ENCODE data around the gene DENND1A. TPM values are rescaled to one million over a fixed set of nuclear protein-coding genes. Genes with fewer than 3 reads are reported as not detected.

Gene DENND1A
- total RNA-seq, 1 donor from 2014 or later: 12.6 TPM

DNA sequence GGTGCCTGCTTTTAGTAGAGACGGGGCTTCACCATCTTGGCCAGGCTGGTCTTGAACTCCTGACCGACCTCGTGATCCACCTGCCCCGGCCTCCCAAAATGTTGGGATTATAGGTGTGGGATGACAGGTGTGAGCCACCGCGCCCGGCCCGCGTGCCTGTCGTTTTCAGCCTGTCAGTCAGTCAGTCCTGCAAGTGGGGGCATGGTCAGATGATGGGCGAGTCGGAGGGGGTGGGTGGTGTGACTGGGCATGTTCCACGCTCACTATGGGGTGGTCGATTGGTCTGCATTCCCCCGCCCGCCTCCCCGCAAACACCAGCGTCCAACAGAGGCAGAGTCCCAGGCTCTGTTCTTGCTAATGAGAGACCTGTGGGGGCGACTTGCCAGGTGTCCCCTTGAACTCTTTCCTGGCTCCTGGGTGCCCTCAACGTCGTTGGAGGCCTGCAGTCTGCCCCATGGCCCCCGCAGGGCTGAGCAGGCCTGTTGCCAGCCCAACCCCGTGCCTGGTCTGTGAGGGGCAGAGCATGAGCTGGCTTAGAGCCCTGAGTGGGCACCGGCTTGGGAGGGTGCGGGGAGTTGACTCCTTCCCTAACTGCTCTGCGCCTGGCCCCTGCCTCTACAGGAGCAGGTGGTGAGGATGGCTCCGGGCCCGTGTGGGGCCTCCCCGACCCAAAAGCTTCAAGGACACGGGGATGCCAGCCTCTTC, 550.8 kb downstream of the DENND1A start:
- DNase-seq: no peak
- intact Hi-C loops (cut with DNase I): no loop called here
- no peak for ATAC-seq (ENCODE audit: poor library complexity)

DNA sequence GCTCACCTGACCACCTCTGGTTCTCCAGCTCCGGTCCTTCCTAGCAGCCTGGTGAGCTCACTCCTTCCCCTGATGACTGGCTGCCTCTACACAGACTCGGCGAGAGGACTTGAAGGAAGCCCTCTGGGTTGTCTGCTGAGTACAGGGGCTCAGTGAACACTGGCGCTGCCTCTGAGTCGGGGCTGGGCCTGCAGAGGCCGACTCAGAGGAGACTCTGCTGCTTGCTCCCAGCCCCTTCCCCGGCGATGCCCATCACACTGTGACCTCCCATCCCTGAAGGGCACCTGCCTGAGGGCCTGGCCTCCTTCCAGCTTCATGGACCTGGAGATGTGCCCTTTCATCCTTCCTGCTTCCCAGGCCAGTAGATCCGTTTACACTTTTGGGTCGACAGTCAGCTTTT, 551.9 kb downstream of the DENND1A start:
- DNase-seq (no peak), ATAC-seq (ENCODE audit: poor library complexity) (no peak)
- intact Hi-C loops (cut with DNase I): no loop called here

- intact Hi-C loops (cut with DNase I): no loop called here
- ATAC-seq (ENCODE audit: poor library complexity): peak; percentile 11
- DNase-seq: no peak
These were observed 552.5 kb downstream of the DENND1A start for GRCh38 chr9:123377211-123377971.

DNA sequence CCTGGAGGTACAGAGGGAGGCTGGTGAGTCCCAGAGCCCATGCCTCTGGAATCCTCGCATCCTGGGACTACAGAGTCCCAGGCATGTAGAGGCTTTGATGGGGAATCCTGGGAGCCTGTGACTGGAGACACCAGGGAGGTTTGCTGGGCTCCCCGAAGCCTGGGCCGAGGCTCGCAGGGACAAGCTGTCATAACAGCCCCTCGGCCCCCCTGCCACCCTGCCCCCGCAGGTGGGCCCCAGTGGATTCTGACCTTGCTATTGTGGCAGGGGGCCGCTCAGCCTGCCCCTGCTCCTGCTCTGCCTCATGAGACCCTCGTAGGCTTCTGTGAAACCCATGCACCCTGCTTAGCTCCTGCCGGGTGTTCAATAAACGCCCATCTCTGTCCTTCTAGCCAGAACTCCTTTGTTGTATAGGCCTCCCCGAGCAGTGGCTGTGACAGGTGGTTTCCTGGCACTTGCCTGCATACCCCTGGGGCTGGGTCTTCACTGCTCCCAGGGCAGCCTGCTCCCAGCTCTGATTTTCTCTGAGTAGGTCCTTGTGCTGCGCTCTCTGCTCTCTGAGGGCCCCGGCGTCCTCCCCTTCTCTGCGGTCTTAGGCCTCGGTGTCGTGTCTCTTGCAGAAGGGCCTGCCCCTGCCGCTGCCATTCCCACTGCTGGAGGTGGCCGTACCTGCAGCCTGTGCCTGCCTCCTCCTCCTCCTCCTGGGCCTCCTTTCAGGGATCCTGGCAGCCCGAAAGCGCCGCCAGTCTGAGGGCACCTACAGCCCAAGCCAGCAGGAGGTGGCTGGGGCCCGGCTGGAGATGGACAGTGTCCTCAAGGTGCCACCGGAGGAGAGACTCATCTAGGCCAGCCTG, 553.5 kb downstream of the DENND1A start:
- no peak for ATAC-seq (ENCODE audit: poor library complexity)
- intact Hi-C loops (cut with DNase I): no loop called here
- DNase-seq: no peak

DNA sequence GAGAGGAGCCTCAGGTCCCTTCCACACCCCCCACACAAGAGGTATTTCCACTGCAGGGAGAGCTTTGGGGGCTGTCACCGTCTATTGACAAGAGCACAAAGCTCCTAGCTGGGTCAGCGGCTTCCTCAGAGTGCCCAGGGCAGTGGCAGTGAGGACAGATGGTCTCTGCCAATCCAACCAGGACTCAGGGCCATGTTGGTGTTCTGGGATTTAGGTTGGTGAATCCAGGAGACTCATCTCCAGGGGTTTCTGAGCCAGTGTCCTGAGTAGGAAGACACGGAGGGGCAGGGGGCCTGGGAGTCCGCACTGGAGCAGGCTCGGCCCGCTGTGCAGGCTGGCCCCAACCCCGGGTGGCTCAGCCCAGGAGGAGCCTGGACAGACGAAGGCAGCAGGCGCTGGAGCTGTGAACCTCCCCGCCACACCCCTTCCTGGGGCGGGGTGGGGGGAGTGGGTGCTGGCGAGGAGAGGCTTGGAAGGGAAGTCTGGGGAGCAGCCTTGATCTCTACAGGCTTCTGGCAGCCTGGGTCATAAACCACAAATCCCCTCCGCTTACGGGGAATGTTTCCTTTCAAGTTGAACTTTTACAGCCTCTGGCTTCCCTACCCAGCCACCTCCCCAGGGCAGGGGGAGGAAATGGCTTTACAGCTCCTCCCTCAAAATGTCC, 554.3 kb downstream of the DENND1A start:
- intact Hi-C loops (cut with DNase I): no loop called here
- DNase-seq (no peak), ATAC-seq (ENCODE audit: poor library complexity) (peak; percentile 30)

DNA sequence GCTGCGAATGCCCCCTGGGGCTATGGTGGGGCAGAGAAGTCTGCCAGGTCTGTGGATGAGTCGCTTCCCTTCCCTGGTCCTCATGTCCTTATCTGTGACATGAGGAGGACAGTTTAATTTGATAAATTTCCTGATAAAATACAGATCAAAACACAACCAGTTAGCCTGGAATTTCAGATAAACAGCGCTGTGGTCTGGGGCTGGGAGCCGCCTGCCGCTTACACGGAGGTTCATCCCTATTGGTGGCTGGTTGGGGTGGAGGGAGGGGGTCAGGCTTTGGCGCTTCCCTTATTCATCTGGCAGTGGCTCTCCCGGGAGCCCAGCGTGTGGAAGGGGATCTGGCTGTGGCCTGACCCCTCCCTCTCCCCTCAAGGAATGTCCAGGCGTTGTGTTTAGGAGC, 556.0 kb downstream of the DENND1A start:
- no peak for DNase-seq
- intact Hi-C loops (cut with DNase I): no loop called here

DNA sequence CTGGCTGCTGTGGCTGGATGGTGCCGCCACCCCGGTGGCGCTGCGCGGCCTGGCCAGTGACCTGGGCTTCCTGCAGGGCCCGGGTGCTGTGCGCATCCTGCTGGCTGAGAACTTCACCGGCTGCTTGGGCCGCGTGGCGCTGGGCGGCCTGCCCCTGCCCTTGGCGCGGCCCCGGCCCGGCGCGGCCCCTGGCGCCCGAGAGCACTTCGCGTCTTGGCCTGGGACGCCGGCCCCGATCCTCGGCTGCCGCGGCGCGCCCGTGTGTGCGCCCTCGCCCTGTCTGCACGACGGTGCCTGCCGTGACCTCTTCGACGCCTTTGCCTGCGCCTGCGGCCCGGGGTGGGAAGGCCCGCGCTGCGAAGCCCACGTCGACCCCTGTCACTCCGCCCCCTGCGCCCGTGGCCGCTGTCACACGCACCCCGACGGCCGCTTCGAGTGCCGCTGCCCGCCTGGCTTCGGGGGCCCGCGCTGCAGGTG, 556.4 kb downstream of the DENND1A start:
- intact Hi-C loops (cut with DNase I): no loop called here
- ATAC-seq (ENCODE audit: poor library complexity) (no peak), DNase-seq (no peak)

More for the DNA sequence above, 556.0 kb downstream of the DENND1A start:
- no peak for ATAC-seq (ENCODE audit: poor library complexity)

GRCh38 chr9:123372766-123373446, 557.0 kb downstream of the DENND1A start:
- ATAC-seq (ENCODE audit: poor library complexity): no peak
- intact Hi-C loops (cut with DNase I): no loop called here
- DNase-seq: no peak

DNA sequence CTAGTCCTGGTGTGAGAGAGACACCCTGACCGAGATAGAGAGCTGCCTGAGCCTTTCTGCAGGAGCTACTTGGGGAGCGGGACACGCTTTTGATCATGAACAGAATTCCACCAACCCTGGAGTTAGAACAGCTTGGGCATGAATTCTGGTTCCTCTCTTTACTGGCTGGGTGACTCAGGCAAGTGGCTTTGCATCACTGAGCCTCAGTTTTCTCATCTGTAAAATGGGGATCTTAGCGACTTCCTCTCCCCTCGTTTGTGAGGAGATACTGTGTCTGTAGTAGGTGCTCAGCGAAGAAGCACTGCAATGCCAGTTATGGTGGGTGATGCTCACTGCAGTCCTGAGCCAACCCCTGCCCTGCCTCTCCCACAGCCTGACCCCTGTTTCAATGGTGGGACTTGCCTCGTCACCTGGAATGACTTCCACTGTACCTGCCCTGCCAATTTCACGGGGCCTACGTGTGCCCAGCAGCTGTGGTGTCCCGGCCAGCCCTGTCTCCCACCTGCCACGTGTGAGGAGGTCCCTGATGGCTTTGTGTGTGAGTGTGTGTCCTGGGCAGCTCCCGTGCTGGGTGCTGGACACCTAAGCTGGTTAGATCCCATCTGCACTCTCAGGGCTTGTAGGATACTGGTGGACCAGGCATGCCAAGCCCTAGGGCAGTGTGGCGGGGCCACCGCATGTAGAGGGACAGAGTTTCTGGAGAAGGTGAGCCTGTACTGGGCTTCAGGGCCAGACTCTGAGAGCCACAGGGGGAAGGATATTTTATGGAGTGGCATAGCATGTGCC, 557.9 kb downstream of the DENND1A start:
- intact Hi-C loops (cut with DNase I): no loop called here

DNA sequence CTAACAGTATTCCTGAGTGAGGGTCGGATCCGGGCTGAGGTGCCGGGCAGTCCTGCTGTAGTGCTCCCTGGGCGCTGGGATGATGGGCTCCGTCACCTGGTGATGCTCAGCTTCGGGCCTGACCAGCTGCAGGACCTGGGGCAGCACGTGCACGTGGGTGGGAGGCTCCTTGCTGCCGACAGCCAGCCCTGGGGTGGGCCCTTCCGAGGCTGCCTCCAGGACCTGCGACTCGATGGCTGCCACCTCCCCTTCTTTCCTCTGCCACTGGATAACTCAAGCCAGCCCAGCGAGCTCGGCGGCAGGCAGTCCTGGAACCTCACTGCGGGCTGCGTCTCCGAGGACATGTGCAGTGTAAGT, 558.7 kb downstream of the DENND1A start:
- no peak for ATAC-seq (ENCODE audit: poor library complexity)
- DNase-seq: no peak
- intact Hi-C loops (cut with DNase I): no loop called here

More for the DNA sequence above, 557.9 kb downstream of the DENND1A start:
- DNase-seq: no peak
- no peak for ATAC-seq (ENCODE audit: poor library complexity)

DNA sequence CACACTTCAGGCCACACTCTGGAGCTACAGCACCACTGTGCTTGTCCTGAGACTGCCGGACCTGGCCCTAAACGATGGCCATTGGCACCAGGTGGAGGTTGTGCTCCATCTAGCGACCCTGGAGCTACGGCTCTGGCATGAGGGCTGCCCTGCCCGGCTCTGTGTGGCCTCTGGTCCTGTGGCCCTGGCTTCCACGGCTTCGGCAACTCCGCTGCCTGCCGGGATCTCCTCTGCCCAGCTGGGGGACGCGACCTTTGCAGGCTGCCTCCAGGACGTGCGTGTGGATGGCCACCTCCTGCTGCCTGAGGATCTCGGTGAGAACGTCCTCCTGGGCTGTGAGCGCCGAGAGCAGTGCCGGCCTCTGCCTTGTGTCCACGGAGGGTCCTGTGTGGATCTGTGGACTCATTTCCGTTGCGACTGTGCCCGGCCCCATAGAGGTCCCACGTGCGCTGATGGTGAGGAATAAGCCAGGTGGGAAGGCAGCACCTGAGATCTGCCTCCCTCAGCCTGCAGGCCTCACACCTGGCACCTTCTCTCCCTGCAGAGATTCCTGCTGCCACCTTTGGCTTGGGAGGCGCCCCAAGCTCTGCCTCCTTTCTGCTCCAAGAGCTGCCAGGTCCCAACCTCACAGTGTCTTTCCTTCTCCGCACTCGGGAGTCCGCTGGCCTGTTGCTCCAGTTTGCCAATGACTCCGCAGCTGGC, 559.2 kb downstream of the DENND1A start:
- no peak for ATAC-seq (ENCODE audit: poor library complexity)
- no peak for DNase-seq
- intact Hi-C loops (cut with DNase I): no loop called here

DNA sequence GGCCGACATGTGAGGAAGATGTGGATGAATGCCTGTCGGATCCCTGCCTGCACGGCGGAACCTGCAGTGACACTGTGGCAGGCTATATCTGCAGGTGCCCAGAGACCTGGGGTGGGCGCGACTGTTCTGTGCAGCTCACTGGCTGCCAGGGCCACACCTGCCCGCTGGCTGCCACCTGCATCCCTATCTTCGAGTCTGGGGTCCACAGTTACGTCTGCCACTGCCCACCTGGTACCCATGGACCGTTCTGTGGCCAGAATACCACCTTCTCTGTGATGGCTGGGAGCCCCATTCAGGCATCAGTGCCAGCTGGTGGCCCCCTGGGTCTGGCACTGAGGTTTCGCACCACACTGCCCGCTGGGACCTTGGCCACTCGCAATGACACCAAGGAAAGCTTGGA, 559.8 kb downstream of the DENND1A start:
- intact Hi-C loops (cut with DNase I): no loop called here
- DNase-seq: no peak
- no peak for ATAC-seq (ENCODE audit: poor library complexity)

DNA sequence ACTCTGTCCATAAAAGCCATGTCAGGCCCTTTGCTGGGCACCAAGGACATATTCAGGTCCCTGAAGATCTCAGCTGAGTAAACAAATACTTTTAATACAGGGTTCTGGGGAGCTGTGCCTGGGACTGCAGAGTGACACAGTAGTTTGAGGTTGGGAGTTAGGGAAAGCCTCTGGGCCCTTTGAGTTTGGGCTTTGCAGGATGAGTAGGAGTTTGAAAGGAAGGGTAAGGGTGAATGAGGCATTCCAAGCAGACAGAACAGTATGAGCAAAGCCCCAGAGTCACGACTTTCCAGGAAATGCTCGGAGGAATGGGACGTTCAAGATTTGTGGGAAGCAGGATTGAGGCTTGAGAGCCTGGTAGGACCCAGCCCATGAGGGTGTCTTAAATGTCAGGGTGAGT, 560.6 kb downstream of the DENND1A start:
- ATAC-seq (ENCODE audit: poor library complexity) (no peak), DNase-seq (no peak)
- intact Hi-C loops (cut with DNase I): no loop called here

GRCh38 chr9:123368536-123369153, 561.3 kb downstream of the DENND1A start:
- DNase-seq (no peak), ATAC-seq (ENCODE audit: poor library complexity) (no peak)
- intact Hi-C loops (cut with DNase I): no loop called here

- DNase-seq (no peak), ATAC-seq (ENCODE audit: poor library complexity) (peak; percentile 47)
- intact Hi-C loops (cut with DNase I): no loop called here
These were observed 561.9 kb downstream of the DENND1A start for GRCh38 chr9:123368023-123368422.

DNA sequence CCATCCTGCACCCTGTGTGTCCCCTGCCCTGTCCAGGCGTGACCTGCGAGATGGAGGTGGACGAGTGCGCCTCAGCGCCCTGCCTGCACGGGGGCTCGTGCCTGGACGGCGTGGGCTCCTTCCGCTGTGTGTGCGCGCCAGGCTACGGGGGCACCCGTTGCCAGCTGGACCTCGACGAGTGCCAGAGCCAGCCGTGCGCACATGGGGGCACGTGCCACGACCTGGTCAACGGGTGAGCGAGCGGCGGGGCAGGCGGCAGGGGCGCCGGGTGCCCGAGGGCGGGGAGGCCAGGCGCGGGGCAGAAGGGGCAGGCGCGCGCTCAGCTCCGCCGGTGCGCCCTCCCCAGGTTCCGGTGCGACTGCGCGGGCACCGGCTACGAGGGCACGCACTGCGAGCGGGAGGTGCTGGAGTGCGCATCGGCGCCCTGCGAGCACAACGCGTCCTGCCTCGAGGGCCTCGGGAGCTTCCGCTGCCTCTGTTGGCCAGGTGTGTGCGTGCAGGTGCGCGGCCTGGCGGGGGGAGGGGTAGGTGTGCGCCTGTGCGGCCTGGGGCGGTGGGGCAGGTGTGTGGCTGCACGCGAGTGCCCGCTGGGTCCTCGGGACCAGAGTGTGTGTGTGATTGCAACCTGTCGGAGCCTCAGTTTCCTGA, 563.9 kb downstream of the DENND1A start:
- intact Hi-C loops (cut with DNase I): no loop called here
- no peak for ATAC-seq (ENCODE audit: poor library complexity)
- no peak for DNase-seq
